Testis (tissue), 3 donors: ENCODE results near the gene POLR1G. TPM values are rescaled to one million over a fixed set of nuclear protein-coding genes. Genes with fewer than 3 reads are reported as not detected.

Experiments used
- DNase-seq: peaks from one replicate; pipeline ENCODE4 v3.0.0-alpha.2; 2019
- H3K27ac ChIP-seq, 2 donors: fragments of 200-600 bp; sonication (generic); one replicate each; pipeline ENCODE4 v1.5.1; 2019
- H3K27me3 ChIP-seq: fragments of 200-600 bp; sonication (generic); one replicate; pipeline ENCODE4 v1.5.1; 2019
- H3K36me3 ChIP-seq: fragments of 200-600 bp; sonication (generic); one replicate; pipeline ENCODE4 v1.5.1; 2017; ENCODE audit warnings: low read depth; ENCODE audit errors: missing control alignments
- H3K4me1 ChIP-seq: fragments of 200-600 bp; sonication (generic); one replicate; pipeline ENCODE4 v1.5.1; 2019
- H3K4me3 ChIP-seq, 2 donors: fragments of 200-600 bp; sonication (generic); one replicate each; pipeline ENCODE4 v1.5.1; 2017 to 2019
- H3K9me3 ChIP-seq: fragments of 200-600 bp; sonication (generic); one replicate; pipeline ENCODE4 v1.5.1; 2017
- CTCF ChIP-seq, 3 experiments: fragments of 450-650 bp in 2 of 3; fragments of 200-600 bp in 1 of 3; sonication (generic) in 1 of 3; IDR thresholded peaks; one replicate each; pipeline ENCODE4 v1.5.1; 2016 to 2019; ENCODE audit warnings: antibody characterized with exemption in 3 of 3, mild to moderate bottlenecking in 2 of 3, moderate library complexity in 1 of 3
- POLR2A ChIP-seq: fragments of 450-650 bp; IDR thresholded peaks from one replicate; pipeline ENCODE4 v1.6.1; 2017; ENCODE audit warnings: antibody characterized with exemption, mild to moderate bottlenecking, moderate library complexity
- WGBS, 2 donors: methylation state at CpG; one replicate each; pipeline ENCODE4 v1.1.5; 2018; 5-methylcytosine and 5-hydroxymethylcytosine counted together
- intact Hi-C: fragments of 100-400 bp; cut with DNase I; formaldehyde crosslinking; loops from one replicate; pipeline ENCODE4 v1.15.1; 2023; ENCODE audit warnings: low total_unique reads
- polyA plus RNA-seq: library from polyadenylated mRNA; stranded (reverse); fragments of 350-450 nt; fragmentation: Illumina TruSeq; extraction: RNeasy Lipid Tissue Mini Kit (QIAGEN cat#74804); gene quantifications from one replicate; pipeline ENCODE4 v1.2.3, GENCODE V29; 2014; ENCODE audit warnings: low read depth, low replicate concordance; ENCODE audit not compliant: insufficient read depth
- total RNA-seq, 2 donors: library from RNA; depleted of rRNA; stranded (reverse); fragments of >200 nt; gene quantifications; one replicate each; pipeline ENCODE4 v1.2.3, GENCODE V29; 2016

Gene POLR1G
- total and polyA plus RNA-seq, 3 donors from 2014 or later: 5.8 to 12.1 (median 10.2) TPM

GRCh38 chr19:45400192-45400591 is 6.3 kb upstream of the POLR1G start:
- TF ChIP-seq CTCF (IDR thresholded peaks at IDR 0.05): no peak
- no peak for TF ChIP-seq POLR2A
- no peak for DNase-seq
- Histone ChIP-seq H3K27ac (no peak overlapping the region), H3K9me3 (no peaks in the 10 kb centered on the region), H3K4me3 (no peak overlapping the region), H3K27me3 (no peaks in the 10 kb centered on the region), H3K36me3 (no peaks in the 10 kb centered on the region), H3K4me1 (peaks cover 20% of the 10 kb centered on the region)
- 74 to 92% methylated on average over 6 of the region's 6 CpGs for WGBS, 2 donors
- intact Hi-C loops: no loop called here

- no peaks in the 10 kb centered on the region for H3K9me3 ChIP-seq
- no peak for DNase-seq
- H3K27ac ChIP-seq: no peak overlapping the region
- H3K36me3 ChIP-seq: no peaks in the 10 kb centered on the region
- intact Hi-C loops: no loop called here
- H3K4me1 ChIP-seq: peaks cover 20% of the 10 kb centered on the region
- H3K27me3 ChIP-seq: no peaks in the 10 kb centered on the region
- TF ChIP-seq CTCF (IDR thresholded peaks at IDR 0.05) (no peak), POLR2A (no peak)
- no peak overlapping the region for H3K4me3 ChIP-seq
- 73 to 75% methylated on average over 6 of the region's 6 CpGs for WGBS, 2 donors
Measured at GRCh38 chr19:45401815-45402214, 4.6 kb upstream of the POLR1G start.

GRCh38 chr19:45402298-45403061 is 4.0 kb upstream of the POLR1G start:
- no peaks in the 10 kb centered on the region for H3K36me3 ChIP-seq
- H3K27ac ChIP-seq: no peak overlapping the region
- intact Hi-C loops: no loop called here
- H3K4me3 ChIP-seq: no peak overlapping the region
- peak; percentile 15 to 57 (median 31) for TF ChIP-seq CTCF (IDR thresholded peaks at IDR 0.05)
- TF ChIP-seq POLR2A: no peak
- DNase-seq: no peak
- peaks cover 26% of the 10 kb centered on the region for H3K4me1 ChIP-seq
- H3K27me3 ChIP-seq: no peaks in the 10 kb centered on the region
- WGBS, 2 donors: 24 to 43% methylated on average over 13 to 32 of the region's 40 CpGs
- no peaks in the 10 kb centered on the region for H3K9me3 ChIP-seq

- H3K27me3 ChIP-seq: no peaks in the 10 kb centered on the region
- H3K9me3 ChIP-seq: no peaks in the 10 kb centered on the region
- no peak for DNase-seq
- no peak overlapping the region for H3K27ac ChIP-seq
- no peaks in the 10 kb centered on the region for H3K36me3 ChIP-seq
- intact Hi-C loops: no loop called here
- peaks cover 30% of the 10 kb centered on the region for H3K4me1 ChIP-seq
- WGBS, 2 donors: 38 to 39% methylated on average over 4 of the region's 4 CpGs
- H3K4me3 ChIP-seq: no peak overlapping the region
- no peak for TF ChIP-seq CTCF (IDR thresholded peaks at IDR 0.05)
- no peak for TF ChIP-seq POLR2A
Measured at GRCh38 chr19:45403272-45403671, 3.2 kb upstream of the POLR1G start.
